Stimulated activated CD8-positive, alpha-beta memory T cell treated with anti-CD3 and anti-CD28 coated beads, Interleukin-15, amount 100 ng/mL, for 4 hours (primary cell): Measurements from ENCODE around the gene NUDT8.

Experiments used
- DNase-seq, 2 donors: peaks; one replicate each; pipeline ENCODE4 v3.0.0-alpha.2; 2020; ENCODE audit warnings: low read depth in 2 of 2

NUDT8 gene

GRCh38 chr11:67629386-67630227 lies at the start of gene NUDT8:
NUDT8 (minus strand) TSS chr11:67629937; CDS start chr11:67629911, 26 bp downstream.
- DNase-seq: peak; percentile 75 to 76

- no peak for DNase-seq
Observed at GRCh38 chr11:67675058-67675747, 45.5 kb upstream of the NUDT8 start.

GRCh38 chr11:67674442-67674871 lies 44.7 kb upstream of the NUDT8 start, which contains the start of gene ALDH3B2:
ALDH3B2 (minus strand) TSS chr11:67674623; CDS start chr11:67666935, 7,688 bp downstream.
- DNase-seq: no peak

- no peak for DNase-seq
Observed at GRCh38 chr11:67673902-67674301, 44.2 kb upstream of the NUDT8 start.

- no peak for DNase-seq
Observed at GRCh38 chr11:67673358-67673757, 43.6 kb upstream of the NUDT8 start.

GRCh38 chr11:67671211-67671520 lies 41.4 kb upstream of the NUDT8 start:
- no peak for DNase-seq

GRCh38 chr11:67670316-67671210 lies 40.8 kb upstream of the NUDT8 start:
- DNase-seq: no peak

GRCh38 chr11:67668192-67668551 lies 38.4 kb upstream of the NUDT8 start:
- DNase-seq: no peak

GRCh38 chr11:67667490-67668191 lies 37.9 kb upstream of the NUDT8 start:
- DNase-seq: no peak

GRCh38 chr11:67666676-67667489 lies 37.1 kb upstream of the NUDT8 start:
- no peak for DNase-seq

- DNase-seq: no peak
Observed at GRCh38 chr11:67666303-67666645, 36.5 kb upstream of the NUDT8 start.

- no peak for DNase-seq
Observed at GRCh38 chr11:67665541-67666302, 36.0 kb upstream of the NUDT8 start.

GRCh38 chr11:67664696-67665540 lies 35.2 kb upstream of the NUDT8 start:
- DNase-seq: no peak

- DNase-seq: no peak
Observed at GRCh38 chr11:67664213-67664585, 34.5 kb upstream of the NUDT8 start.

GRCh38 chr11:67663532-67664212 lies 33.9 kb upstream of the NUDT8 start:
- no peak for DNase-seq

- no peak for DNase-seq
Observed at GRCh38 chr11:67662835-67663531, 33.2 kb upstream of the NUDT8 start.

GRCh38 chr11:67662142-67662834 lies 32.6 kb upstream of the NUDT8 start:
- no peak for DNase-seq
